ENCODE results near the gene UCK1. TPM values are rescaled to one million over a fixed set of nuclear protein-coding genes. Genes with fewer than 3 reads are reported as not detected.

The UCK1 gene
- polyA plus RNA-seq, 3 donors: 15.9 to 19.9 (median 16.3) TPM

GRCh38 chr9:131499254-131499767 is 31.8 kb downstream of the UCK1 start:
- Histone ChIP-seq H3K9me3 (replicated peaks in 1 of 2; ENCODE audit: control insufficient read depth in 1 of 2, insufficient read depth in 1 of 2, low read length in 2 of 2) (no peaks in the 10 kb centered on the region), H2AFZ (ENCODE audit: insufficient read depth, low read depth, low read length, poor library complexity, severe bottlenecking) (no peak overlapping the region), H3K4me2 (replicated peaks; ENCODE audit: extremely low read depth, low read length, poor library complexity, severe bottlenecking) (no peak overlapping the region), H3K36me3 (replicated peaks in 1 of 2; ENCODE audit: control insufficient read depth in 1 of 2, insufficient read depth in 2 of 2, low read length in 2 of 2) (peaks cover 40 to 54% of the 10 kb centered on the region in 2 donors), H3K4me3 (replicated peaks in 1 of 3; ENCODE audit: low read depth in 2 of 3, low read length in 3 of 3) (no peak overlapping the region), H4K20me1 (ENCODE audit: insufficient read depth, low read length) (peaks cover 40% of the 10 kb centered on the region), H3K79me2 (ENCODE audit: insufficient read depth, low read length) (no peaks in the 10 kb centered on the region), H3K4me1 (ENCODE audit: control insufficient read depth in 1 of 2, insufficient read depth in 2 of 2, low read length in 2 of 2) (peaks cover 19 to 23% of the 10 kb centered on the region in 2 donors), H3K27ac (ENCODE audit: low read depth in 1 of 2, low read length in 2 of 2) (no peak overlapping the region), H3K9ac (ENCODE audit: insufficient read depth, low read length, poor library complexity, severe bottlenecking) (no peak overlapping the region), H3K27me3 (ENCODE audit: control insufficient read depth in 2 of 2, insufficient read depth in 2 of 2, low read length in 2 of 2) (peaks cover 1 to 11% of the 10 kb centered on the region in 2 donors)
- 92% methylated on average over 7 of the region's 7 CpGs for WGBS (ENCODE audit: insufficient coverage)
- Mint-ChIP-seq H3K27ac (peak overlapping the region in 2 of 7 donors; percentile 47 to 73), H3K4me1 (peaks cover 21% of the 10 kb centered on the region), H3K4me3 (no peak overlapping the region), H3K36me3 (peaks cover 38 to 49% of the 10 kb centered on the region in 2 donors), H3K9me3 (peaks cover 0 to 4% (median 0%) of the 10 kb centered on the region in 7 donors), H3K27me3 (ENCODE audit: low read depth in 3 of 3) (peaks cover 10 to 19% (median 17%) of the 10 kb centered on the region in 3 donors)
- intact Hi-C loops (cut with micrococcal nuclease): no loop called here
- no peak for DNase-seq
- no peak for TF ChIP-seq CTCF (IDR thresholded peaks at IDR 0.05)

GRCh38 chr9:131496844-131497405 is 34.1 kb downstream of the UCK1 start:
- H3K4me2 ChIP-seq (replicated peaks; ENCODE audit: extremely low read depth, low read length, poor library complexity, severe bottlenecking): no peak overlapping the region
- TF ChIP-seq CTCF (IDR thresholded peaks at IDR 0.05): no peak
- H3K4me3 ChIP-seq (replicated peaks in 1 of 3; ENCODE audit: low read depth in 2 of 3, low read length in 3 of 3): no peak overlapping the region
- Mint-ChIP-seq H3K4me1 (peaks cover 5% of the 10 kb centered on the region), H3K27me3 (ENCODE audit: low read depth in 3 of 3) (peaks cover 1 to 6% (median 2%) of the 10 kb centered on the region in 3 donors), H3K27ac (peak overlapping the region in 1 of 7 donors; percentile 43), H3K9me3 (peaks cover 0 to 2% (median 0%) of the 10 kb centered on the region in 7 donors), H3K36me3 (peaks cover 59 to 73% of the 10 kb centered on the region in 2 donors), H3K4me3 (no peak overlapping the region)
- peaks cover 2% of the 10 kb centered on the region in 2 donors for H3K4me1 ChIP-seq (ENCODE audit: control insufficient read depth in 1 of 2, insufficient read depth in 2 of 2, low read length in 2 of 2)
- DNase-seq: no peak
- H3K36me3 ChIP-seq (replicated peaks in 1 of 2; ENCODE audit: control insufficient read depth in 1 of 2, insufficient read depth in 2 of 2, low read length in 2 of 2): peaks cover 64 to 78% of the 10 kb centered on the region in 2 donors
- peaks cover 61% of the 10 kb centered on the region for H4K20me1 ChIP-seq (ENCODE audit: insufficient read depth, low read length)
- H2AFZ ChIP-seq (ENCODE audit: insufficient read depth, low read depth, low read length, poor library complexity, severe bottlenecking): no peak overlapping the region
- H3K79me2 ChIP-seq (ENCODE audit: insufficient read depth, low read length): no peaks in the 10 kb centered on the region
- no peak overlapping the region for H3K9ac ChIP-seq (ENCODE audit: insufficient read depth, low read length, poor library complexity, severe bottlenecking)
- WGBS (ENCODE audit: insufficient coverage): 92% methylated on average over 7 of the region's 10 CpGs
- no peaks in the 10 kb centered on the region for H3K27me3 ChIP-seq (ENCODE audit: control insufficient read depth in 2 of 2, insufficient read depth in 2 of 2, low read length in 2 of 2)
- intact Hi-C loops (cut with micrococcal nuclease): no loop called here
- no peak overlapping the region for H3K27ac ChIP-seq (ENCODE audit: low read depth in 1 of 2, low read length in 2 of 2)
- no peaks in the 10 kb centered on the region for H3K9me3 ChIP-seq (replicated peaks in 1 of 2; ENCODE audit: control insufficient read depth in 1 of 2, insufficient read depth in 1 of 2, low read length in 2 of 2)

All from CD14-positive monocyte (primary cell).